Progenitor cell of endocrine pancreas (in vitro differentiated cells): ENCODE measurements around the gene KCNAB2. TPM values are rescaled to one million over a fixed set of nuclear protein-coding genes. Genes with fewer than 3 reads are reported as not detected.

Experiments
- DNase-seq: peaks from one replicate; pipeline ENCODE4 v3.0.0; 2021; ENCODE audit warnings: low spot score; ENCODE audit not compliant: unreplicated experiment
- H3K27ac Mint-ChIP-seq: 2 replicates; pipeline ENCODE4 v1.8.0; 2021; ENCODE audit warnings: mild to moderate bottlenecking, moderate library complexity, mixed read lengths
- H3K27me3 Mint-ChIP-seq: 2 replicates; pipeline ENCODE4 v1.8.0; 2021; ENCODE audit warnings: mixed read lengths
- H3K36me3 Mint-ChIP-seq: 2 replicates; pipeline ENCODE4 v1.8.0; 2022; ENCODE audit warnings: mixed read lengths; ENCODE audit not compliant: insufficient read depth
- H3K4me1 Mint-ChIP-seq: 2 replicates; pipeline ENCODE4 v1.8.0; 2021; ENCODE audit warnings: low read depth, mixed read lengths
- H3K4me3 Mint-ChIP-seq: 2 replicates; pipeline ENCODE4 v1.8.0; 2021; ENCODE audit warnings: low read depth, mild to moderate bottlenecking, moderate library complexity, mixed read lengths
- H3K9me3 Mint-ChIP-seq: 2 replicates; pipeline ENCODE4 v1.8.0; 2021; ENCODE audit warnings: low read depth, mixed read lengths
- long read RNA-seq: library from polyadenylated mRNA; unstranded; transcript quantifications from one replicate; pipeline ENCODE4 v2.0.0, GENCODE V29; 2020
- total RNA-seq: library from RNA; stranded (reverse); gene quantifications from 2 replicates; pipeline ENCODE4 v1.2.1, GENCODE V29; 2021
- TF ChIP-seq, protein P1 (sequence below): fragments of 200-600 bp; sonication (generic); IDR thresholded peaks from one replicate; pipeline ENCODE4 v1.5.0; 2021; ENCODE audit warnings: antibody characterized with exemption, mild to moderate bottlenecking; ENCODE audit not compliant: unreplicated experiment

The KCNAB2 gene
- total RNA-seq: 5.8 and 6.9 TPM in 2 replicates
- long read RNA-seq: 0 reads

DNA sequence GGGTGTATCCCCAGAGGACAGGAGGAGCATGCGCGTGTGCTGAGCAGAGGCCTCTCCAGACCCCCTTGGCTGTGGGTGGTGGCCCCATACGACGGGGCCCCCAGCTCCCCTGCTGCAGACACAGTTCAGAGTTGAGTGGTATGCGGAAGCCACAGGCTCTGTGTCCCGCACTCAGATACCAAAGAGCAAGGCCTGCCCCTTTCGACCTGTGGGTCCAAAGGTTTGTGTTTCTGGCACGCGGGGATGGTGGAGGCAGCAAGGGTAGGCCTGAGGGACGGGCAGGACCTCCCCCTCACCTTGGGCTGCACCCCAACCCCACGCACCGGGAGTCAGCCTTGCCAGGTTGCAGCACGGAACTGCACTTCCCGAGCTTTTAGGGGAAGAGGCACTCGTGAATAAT, at the start of gene KCNAB2:
Gene KCNAB2 (plus strand): TSS at position 328 of the 400 bp plus-strand sequence. CDS start 5,649 bp downstream, outside the sequence.
- TF ChIP-seq, protein P1, sequence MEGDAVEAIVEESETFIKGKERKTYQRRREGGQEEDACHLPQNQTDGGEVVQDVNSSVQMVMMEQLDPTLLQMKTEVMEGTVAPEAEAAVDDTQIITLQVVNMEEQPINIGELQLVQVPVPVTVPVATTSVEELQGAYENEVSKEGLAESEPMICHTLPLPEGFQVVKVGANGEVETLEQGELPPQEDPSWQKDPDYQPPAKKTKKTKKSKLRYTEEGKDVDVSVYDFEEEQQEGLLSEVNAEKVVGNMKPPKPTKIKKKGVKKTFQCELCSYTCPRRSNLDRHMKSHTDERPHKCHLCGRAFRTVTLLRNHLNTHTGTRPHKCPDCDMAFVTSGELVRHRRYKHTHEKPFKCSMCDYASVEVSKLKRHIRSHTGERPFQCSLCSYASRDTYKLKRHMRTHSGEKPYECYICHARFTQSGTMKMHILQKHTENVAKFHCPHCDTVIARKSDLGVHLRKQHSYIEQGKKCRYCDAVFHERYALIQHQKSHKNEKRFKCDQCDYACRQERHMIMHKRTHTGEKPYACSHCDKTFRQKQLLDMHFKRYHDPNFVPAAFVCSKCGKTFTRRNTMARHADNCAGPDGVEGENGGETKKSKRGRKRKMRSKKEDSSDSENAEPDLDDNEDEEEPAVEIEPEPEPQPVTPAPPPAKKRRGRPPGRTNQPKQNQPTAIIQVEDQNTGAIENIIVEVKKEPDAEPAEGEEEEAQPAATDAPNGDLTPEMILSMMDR: no peak
- no peaks in the 10 kb centered on the region for H3K9me3 Mint-ChIP-seq
- no peaks in the 10 kb centered on the region for H3K4me1 Mint-ChIP-seq
- no peak within 1 kb of the TSS for H3K4me3 Mint-ChIP-seq
- no peak within 1 kb of the TSS for H3K27ac Mint-ChIP-seq
- H3K36me3 Mint-ChIP-seq: no peaks in the 10 kb centered on the region
- peaks cover 16% of the 10 kb centered on the region for H3K27me3 Mint-ChIP-seq
- DNase-seq: no peak

DNA sequence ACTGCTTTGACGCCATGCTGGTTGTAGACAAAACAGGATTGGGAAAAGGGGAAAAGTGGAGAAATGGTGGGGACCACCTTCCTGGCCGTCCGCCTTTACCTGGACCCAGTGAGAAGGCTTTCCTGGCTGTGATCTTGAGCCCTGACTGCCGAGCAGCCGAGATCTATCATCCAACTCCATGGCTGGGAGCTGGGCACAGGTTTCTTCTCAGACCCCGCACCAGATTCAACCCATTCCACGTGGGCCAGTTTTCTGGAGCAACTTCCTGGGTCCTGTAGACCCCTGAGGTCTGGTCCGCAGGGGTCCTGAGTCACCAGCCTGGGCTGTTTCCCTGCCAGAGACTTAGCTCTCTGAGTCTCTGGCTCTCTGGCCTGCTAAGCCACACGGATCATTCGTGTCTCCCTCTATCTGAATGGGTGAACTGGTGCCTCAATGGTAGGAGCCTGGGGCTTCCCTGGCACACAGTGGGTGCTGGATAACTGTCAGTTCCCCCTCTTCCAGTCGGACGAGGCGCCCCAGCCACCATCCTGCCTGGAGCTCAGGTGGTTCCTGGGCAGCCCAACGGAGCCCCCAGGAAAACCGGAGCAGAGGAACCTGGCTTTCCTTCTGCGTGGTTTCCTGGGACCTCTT, 48.9 kb upstream of the KCNAB2 start:
- no peak overlapping the region for H3K27ac Mint-ChIP-seq

DNA sequence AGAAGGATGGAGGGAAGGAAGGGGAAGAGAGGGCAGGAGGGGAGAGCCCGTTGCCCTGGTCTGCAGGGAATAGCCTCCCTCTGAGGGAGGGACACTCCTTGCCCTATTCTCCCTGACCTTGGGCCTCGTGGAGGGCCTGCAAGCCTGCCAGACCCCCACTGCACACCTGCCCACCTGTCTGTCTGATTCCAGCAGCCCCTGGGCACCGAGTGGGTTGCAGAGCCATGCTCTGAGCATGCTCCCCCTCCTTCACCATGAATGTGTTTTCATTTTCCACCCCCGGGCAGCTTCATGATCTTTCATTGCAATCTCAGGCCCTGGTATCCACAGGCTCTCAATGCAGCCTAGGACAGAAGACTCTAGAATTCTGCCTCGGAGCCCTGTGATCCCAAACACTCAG, 48.4 kb upstream of the KCNAB2 start:
- Mint-ChIP-seq H3K4me1 (no peaks in the 10 kb centered on the region), H3K27me3 (peaks cover 19% of the 10 kb centered on the region), H3K36me3 (no peaks in the 10 kb centered on the region), H3K4me3 (no peak overlapping the region), H3K27ac (peak overlapping the region; percentile 49), H3K9me3 (no peaks in the 10 kb centered on the region)
- DNase-seq: no peak
- TF ChIP-seq, protein P1: no peak

More for the DNA sequence above, 48.9 kb upstream of the KCNAB2 start:
- TF ChIP-seq, protein P1: no peak
- no peak overlapping the region for H3K4me3 Mint-ChIP-seq
- H3K36me3 Mint-ChIP-seq: no peaks in the 10 kb centered on the region
- no peaks in the 10 kb centered on the region for H3K4me1 Mint-ChIP-seq
- H3K27me3 Mint-ChIP-seq: peaks cover 19% of the 10 kb centered on the region
- DNase-seq: no peak
- H3K9me3 Mint-ChIP-seq: no peaks in the 10 kb centered on the region

DNA sequence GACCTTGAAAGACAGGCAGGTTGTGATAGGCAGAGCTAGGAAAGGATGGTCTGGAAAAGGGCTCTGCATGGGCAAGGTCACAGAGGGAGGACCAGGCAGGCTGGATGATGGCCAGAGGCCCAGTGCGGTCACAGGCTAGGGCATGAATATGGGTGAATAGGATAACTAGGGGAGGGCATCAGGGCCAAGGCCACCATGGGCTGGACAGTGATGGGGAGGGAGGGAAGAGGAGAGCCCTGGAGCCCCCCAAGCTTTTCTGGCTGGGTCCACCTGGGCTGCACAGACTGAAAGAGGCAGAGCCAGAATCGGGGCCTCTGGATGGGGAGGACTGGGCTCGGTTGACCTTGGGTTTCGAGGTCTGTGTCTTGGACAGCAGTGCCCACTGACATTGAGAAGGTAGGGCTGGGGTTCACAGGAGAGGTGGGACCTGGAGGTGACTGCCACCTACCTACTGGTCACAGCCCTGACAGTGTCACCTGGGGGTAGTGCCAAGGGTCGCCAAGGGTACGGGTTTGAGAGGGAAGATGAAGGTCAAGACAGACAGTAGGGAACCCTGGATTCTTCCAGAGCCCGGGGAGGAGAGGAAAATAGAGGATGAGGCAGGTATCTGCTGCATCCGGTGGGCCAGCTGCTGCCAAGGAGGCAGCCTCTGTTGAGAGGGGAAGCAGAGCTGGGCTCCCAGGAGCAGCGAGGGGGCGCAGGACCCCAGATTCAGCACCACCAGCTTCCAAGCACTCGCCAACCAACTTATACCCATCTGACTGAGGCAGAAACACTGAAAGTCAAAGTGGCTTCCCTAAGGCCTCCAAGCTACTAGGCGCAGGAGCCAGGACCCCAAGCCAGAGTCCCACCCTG, 47.4 kb upstream of the KCNAB2 start:
- no peak overlapping the region for H3K4me3 Mint-ChIP-seq
- no peak overlapping the region for H3K27ac Mint-ChIP-seq
- H3K36me3 Mint-ChIP-seq: no peaks in the 10 kb centered on the region
- TF ChIP-seq, protein P1: no peak
- H3K4me1 Mint-ChIP-seq: peaks cover under 1% of the 10 kb centered on the region
- no peaks in the 10 kb centered on the region for H3K9me3 Mint-ChIP-seq
- H3K27me3 Mint-ChIP-seq: peaks cover 21% of the 10 kb centered on the region
- DNase-seq: no peak

DNA sequence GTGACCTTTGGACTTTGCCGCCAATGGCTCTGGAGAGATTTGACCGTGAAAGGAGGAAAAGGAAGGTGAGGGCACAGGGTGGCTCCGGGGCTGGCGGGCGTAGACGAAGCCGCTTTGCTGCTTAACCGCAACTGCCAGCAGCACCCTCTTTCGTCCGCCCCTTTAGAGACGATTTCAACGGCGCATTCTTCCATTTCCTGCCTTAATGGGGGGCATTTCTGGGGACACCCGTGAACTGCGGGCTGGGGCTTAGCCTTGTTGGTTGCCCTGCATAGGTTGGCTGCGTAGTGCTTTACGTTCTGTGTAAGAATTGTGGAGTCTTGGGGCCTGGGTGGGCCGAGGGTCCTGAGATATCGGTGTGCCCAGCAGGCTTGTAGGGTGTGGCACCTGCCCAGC, 46.8 kb upstream of the KCNAB2 start:
- DNase-seq: no peak
- Mint-ChIP-seq H3K4me3 (no peak overlapping the region), H3K4me1 (peaks cover 5% of the 10 kb centered on the region), H3K27me3 (peaks cover 21% of the 10 kb centered on the region), H3K9me3 (no peaks in the 10 kb centered on the region), H3K36me3 (no peaks in the 10 kb centered on the region), H3K27ac (no peak overlapping the region)
- TF ChIP-seq, protein P1: no peak
